AG09319 (cell line): ENCODE results near the gene LHFPL5.

Source experiments
- DNase-seq: peaks from one replicate; pipeline ENCODE4 v3.0.0-alpha.2; 2010; ENCODE audit warnings: low read depth; ENCODE audit errors: extremely low read depth
- CTCF ChIP-seq: IDR thresholded peaks from 2 replicates; pipeline ENCODE4 v1.5.1; 2011; ENCODE audit warnings: low read depth, mild to moderate bottlenecking, inconsistent platforms, low read length, moderate library complexity

Gene LHFPL5

DNA sequence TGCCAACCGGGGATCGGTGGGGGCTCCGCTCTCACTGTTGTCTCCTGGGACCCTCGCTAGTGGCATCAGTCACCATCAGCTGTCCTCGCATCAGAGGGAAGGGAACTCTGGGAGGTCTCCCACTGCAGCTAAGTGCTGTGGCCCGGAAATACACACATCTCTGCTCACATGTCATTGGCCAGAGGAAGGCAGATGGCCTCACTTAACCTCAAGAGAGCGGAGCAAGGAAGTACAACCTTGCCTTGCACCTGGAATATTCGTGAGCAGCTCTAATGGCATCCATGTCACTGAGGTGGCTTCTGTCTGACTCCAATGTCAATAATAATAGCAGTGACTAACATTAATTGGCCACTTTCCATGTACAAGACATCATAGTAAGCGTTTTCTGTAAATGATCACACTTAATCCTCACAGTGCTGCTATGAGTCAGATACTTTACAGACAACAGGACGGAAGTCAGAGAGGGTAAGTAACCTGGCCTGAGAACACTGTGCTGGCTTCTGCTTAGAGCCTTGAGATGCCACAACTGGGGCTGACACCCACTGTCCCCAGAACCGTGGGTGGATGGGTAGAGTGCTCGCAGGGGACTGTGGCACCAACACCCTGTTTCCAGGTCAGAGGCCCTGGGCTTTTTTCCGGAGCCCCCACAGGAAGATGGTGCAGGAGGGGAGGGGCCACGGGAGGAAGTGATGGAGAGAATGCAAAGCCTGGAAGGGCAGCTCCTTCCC is 6.0 kb downstream of the LHFPL5 start:
- no peak for TF ChIP-seq CTCF
- DNase-seq: no peak

GRCh38 chr6:35811699-35811995 is 6.5 kb downstream of the LHFPL5 start:
- no peak for TF ChIP-seq CTCF
- no peak for DNase-seq

DNA sequence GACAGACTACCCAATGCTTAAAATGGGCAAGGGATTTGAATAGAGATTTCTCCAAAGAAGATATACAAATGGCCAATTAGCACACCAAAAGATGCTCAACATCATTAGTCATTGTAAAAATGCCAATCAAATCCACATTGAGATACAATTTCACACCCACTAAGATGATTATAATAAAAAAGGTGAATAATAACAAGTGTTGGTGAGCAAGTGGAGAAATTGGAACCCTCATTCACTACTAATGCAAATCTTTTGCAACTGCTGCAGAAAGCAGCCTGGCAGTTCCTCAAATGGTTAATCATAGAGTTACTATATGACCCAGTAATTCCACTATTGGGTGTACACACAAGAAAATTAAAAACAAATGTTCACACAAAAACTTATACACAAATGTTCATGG is 12.4 kb downstream of the LHFPL5 start:
- no peak for DNase-seq
- no peak for TF ChIP-seq CTCF

DNA sequence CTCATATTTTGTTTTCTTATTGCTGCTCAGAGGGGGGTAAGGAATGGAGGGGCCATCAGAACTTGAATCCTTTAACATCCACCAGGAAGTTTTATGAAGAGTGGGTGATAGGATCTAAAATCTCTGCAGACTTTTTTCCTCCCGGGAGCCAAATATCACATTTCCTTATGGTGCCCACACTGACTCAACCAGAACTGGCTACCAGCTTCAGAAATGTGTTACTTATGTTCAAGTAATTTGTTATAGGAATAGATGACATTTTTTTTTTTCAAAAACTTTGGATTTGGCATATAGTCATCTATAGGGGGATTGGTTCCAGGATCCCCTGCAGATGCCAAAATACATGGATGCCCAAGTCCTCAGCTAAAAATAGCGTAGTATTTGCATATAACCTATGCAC is 18.4 kb downstream of the LHFPL5 start:
- DNase-seq: no peak
- TF ChIP-seq CTCF: no peak

- no peak for TF ChIP-seq CTCF
- DNase-seq: no peak
Observed at GRCh38 chr6:35824552-35825192, 19.5 kb downstream of the LHFPL5 start.

DNA sequence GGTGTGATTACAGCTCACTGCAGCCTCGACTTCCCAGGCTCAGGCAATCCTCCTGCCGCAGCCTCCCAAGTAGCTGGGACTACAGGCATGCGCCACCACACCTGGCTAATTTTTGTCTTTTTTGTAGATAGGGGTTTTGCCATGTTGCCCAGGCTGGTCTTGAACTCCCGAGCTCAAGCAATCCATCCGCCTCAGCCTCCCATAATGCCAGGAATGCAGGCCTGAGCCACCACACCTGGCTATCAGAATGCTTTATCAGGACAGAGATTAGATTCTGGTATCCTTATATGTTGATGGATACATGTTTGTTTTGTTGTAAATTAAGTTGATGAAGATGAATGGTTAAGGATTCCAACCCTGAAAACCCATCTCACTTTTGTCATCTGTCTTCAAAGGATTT is 24.2 kb downstream of the LHFPL5 start:
- no peak for TF ChIP-seq CTCF
- no peak for DNase-seq

DNA sequence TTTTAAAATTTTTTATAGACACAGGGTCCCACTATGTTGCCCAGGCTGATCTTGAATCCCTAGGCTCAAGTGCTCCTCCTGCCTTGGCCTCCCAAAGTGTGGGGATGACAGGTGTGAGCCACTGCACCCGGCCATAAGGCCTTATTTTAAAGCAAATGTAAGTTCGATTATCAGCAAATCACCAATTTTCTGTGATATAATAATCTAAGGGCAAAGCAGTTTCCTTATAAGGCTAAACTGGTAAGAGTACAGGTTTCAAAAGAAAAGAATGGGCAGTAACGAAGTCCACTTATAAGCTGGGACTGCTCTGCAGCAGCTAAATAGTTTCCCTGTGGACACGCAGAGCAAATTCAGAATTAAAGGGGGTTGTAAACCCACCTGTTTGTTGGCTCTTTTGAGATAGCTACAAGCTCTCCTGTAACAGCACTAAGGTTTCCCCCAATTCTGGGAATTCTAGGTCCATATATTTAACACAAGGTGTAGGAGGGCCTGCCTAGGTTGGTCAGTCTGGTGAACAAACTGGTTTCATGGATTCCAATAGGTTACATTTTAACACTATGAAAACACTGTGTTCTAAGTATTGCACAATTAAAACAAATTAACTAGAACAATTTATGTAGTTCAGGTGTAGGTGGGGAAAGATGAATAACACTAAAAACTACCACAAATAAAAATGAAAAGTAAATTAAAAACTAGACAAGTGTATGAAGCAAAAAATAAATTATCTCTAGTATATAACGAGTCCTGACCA is 26.3 kb downstream of the LHFPL5 start:
- no peak for DNase-seq
- TF ChIP-seq CTCF: no peak
